Naive thymus-derived CD4-positive, alpha-beta T cell (primary cell): Measurements from ENCODE around the gene MARK2. TPM values are rescaled to one million over a fixed set of nuclear protein-coding genes. Genes with fewer than 3 reads are reported as not detected.

Experiments used
- ATAC-seq: fragments of 150-1000 bp; cut with Tn5 transposase; 2 replicates; pipeline ENCODE4 v1.10.0; 2021; ENCODE audit warnings: mild to moderate bottlenecking, moderate library complexity
- CTCF ChIA-PET: fragments of 350-600 bp; sonication (Branson Sonifier 250); formaldehyde crosslinking; loops from one replicate; lab custom pipeline; 2021; ENCODE audit warnings: antibody characterized with exemption; lab: Charles Lee
- POLR2A ChIA-PET: fragments of 350-600 bp; sonication (Branson Sonifier 250); formaldehyde crosslinking; loops from one replicate; lab custom pipeline; 2021; ENCODE audit warnings: antibody characterized with exemption, inconsistent platforms; lab: Charles Lee
- DNase-seq, 9 donors: peaks; one replicate each; pipeline versions ENCODE4 v3.0.0 to v3.0.0-alpha.2; 2020 to 2022; ENCODE audit warnings: mixed read lengths in 1 of 9
- H3K27ac ChIP-seq: one replicate; pipeline ENCODE4 v1.7.0; 2013; ENCODE audit warnings: mild to moderate bottlenecking, low read depth, low read length, moderate library complexity
- H3K27me3 ChIP-seq, 2 donors: one replicate each; pipeline ENCODE4 v1.7.0; 2013; ENCODE audit warnings: low read length in 2 of 2, mild to moderate bottlenecking in 2 of 2, moderate library complexity in 2 of 2; ENCODE audit not compliant: control insufficient read depth in 2 of 2, insufficient read depth in 2 of 2
- H3K36me3 ChIP-seq, 3 experiments: 1 replicate in 2 of 3; 2 replicates in 1 of 3; pipeline ENCODE4 v1.7.0; 2013; ENCODE audit warnings: low read length in 3 of 3, mild to moderate bottlenecking in 3 of 3, moderate library complexity in 1 of 3; ENCODE audit not compliant: insufficient read depth in 3 of 3, control insufficient read depth in 2 of 3
- H3K4me1 ChIP-seq, 2 donors: one replicate each; pipeline ENCODE4 v1.7.0; 2013; ENCODE audit warnings: low read length in 2 of 2, mild to moderate bottlenecking in 2 of 2, moderate library complexity in 1 of 2; ENCODE audit not compliant: control insufficient read depth in 2 of 2, insufficient read depth in 2 of 2
- H3K4me3 ChIP-seq: 2 replicates; pipeline ENCODE4 v1.7.0; 2013; ENCODE audit warnings: mild to moderate bottlenecking, low read length
- H3K9me3 ChIP-seq, 3 experiments: 1 replicate in 2 of 3; 2 replicates in 1 of 3; pipeline ENCODE4 v1.7.0; 2013; ENCODE audit warnings: low read length in 3 of 3; ENCODE audit not compliant: control insufficient read depth in 2 of 3
- H3K27ac Mint-ChIP-seq, 9 donors: one replicate each; pipeline ENCODE4 v1.8.0; 2020 to 2022; ENCODE audit warnings: mixed read lengths in 9 of 9, mild to moderate bottlenecking in 8 of 9, moderate library complexity in 5 of 9, inconsistent platforms in 2 of 9
- H3K27me3 Mint-ChIP-seq, 5 donors: one replicate each; pipeline ENCODE4 v1.8.0; 2021 to 2022; ENCODE audit warnings: mixed read lengths in 5 of 5, mild to moderate bottlenecking in 1 of 5
- H3K36me3 Mint-ChIP-seq, 5 donors: one replicate each; pipeline ENCODE4 v1.8.0; 2020 to 2022; ENCODE audit warnings: mixed read lengths in 5 of 5, mild to moderate bottlenecking in 3 of 5, inconsistent platforms in 1 of 5
- H3K4me1 Mint-ChIP-seq, 7 donors: one replicate each; pipeline ENCODE4 v1.8.0; 2020 to 2022; ENCODE audit warnings: mixed read lengths in 7 of 7, mild to moderate bottlenecking in 3 of 7, inconsistent platforms in 1 of 7
- H3K4me3 Mint-ChIP-seq, 10 donors: one replicate each; pipeline ENCODE4 v1.8.0; 2020 to 2022; ENCODE audit warnings: mild to moderate bottlenecking in 10 of 10, mixed read lengths in 10 of 10, moderate library complexity in 6 of 10, inconsistent platforms in 2 of 10
- H3K9me3 Mint-ChIP-seq, 11 donors: one replicate each; pipeline ENCODE4 v1.8.0; 2020 to 2022; ENCODE audit warnings: mixed read lengths in 11 of 11, mild to moderate bottlenecking in 4 of 11, inconsistent platforms in 1 of 11, moderate library complexity in 1 of 11
- intact Hi-C, 2 donors: fragments of 100-400 bp; cut with micrococcal nuclease; formaldehyde crosslinking; loops; one replicate each; pipeline ENCODE4 v1.15.1; 2023
- polyA plus RNA-seq, 2 donors: library from polyadenylated mRNA; unstranded; fragments of 300-500 nt; fragmentation: Illumina TruSeq; gene quantifications; one replicate each; pipeline ENCODE4 v1.2.3, GENCODE V29; 2021
- total RNA-seq, 6 experiments: library from RNA in 5 of 6; stranded (reverse) in 5 of 6; gene quantifications; 1 replicate in 5 of 6; 2 replicates in 1 of 6; pipeline ENCODE4 v1.2.3 and lab custom pipeline; 2021 to 2026

The MARK2 gene
- total and polyA plus RNA-seq, 7 experiments from 2014 or later, result 29.4 to 69.1 (median 56.8) TPM

DNA sequence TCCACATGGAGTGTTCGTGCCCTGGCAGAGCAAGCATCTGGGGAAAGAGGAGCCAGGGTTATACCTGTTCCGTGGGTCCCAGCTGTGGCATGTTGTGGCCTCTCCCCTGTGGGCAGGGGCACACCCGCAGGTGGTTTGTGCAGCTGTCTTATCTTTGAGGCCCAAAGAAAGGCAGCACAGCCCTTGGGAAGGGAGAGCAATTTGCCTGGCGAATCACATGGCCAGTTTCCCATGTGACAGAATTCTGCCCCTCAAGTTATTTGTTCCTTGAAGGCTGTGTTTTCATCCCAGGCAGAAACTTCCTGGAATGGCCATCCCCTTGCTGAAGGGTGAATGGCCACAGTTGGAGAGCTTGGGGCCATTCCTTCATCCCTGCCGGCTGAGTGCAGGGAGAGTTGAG lies 119.1 kb downstream of the MARK2 start:
- H3K27ac ChIP-seq, result no peak overlapping the region
- ATAC-seq, result no peak
- peaks cover 0 to 25% of the 10 kb centered on the region in 2 donors for H3K4me1 ChIP-seq
- ChIA-PET CTCF (interaction anchor here (1.4 to 1.6 kb wide), 2 partner anchors 12 to 120 kb away, joined by 3 to 5 read pairs; no protein-coding TSS in a partner anchor), POLR2A (no interaction called here)
- H3K36me3 ChIP-seq, result peaks cover 0 to 37% (median 0%) of the 10 kb centered on the region in 3 experiments
- intact Hi-C loops, result no loop called here
- Mint-ChIP-seq H3K4me1 (peaks cover 0 to 25% (median 11%) of the 10 kb centered on the region in 7 donors), H3K27ac (no peak overlapping the region), H3K4me3 (no peak overlapping the region), H3K36me3 (peaks cover 4 to 24% (median 8%) of the 10 kb centered on the region in 5 donors), H3K9me3 (no peaks in the 10 kb centered on the region), H3K27me3 (no peaks in the 10 kb centered on the region)
- H3K9me3 ChIP-seq, result no peaks in the 10 kb centered on the region
- no peak for DNase-seq
- H3K4me3 ChIP-seq, result no peak overlapping the region
- H3K27me3 ChIP-seq, result no peaks in the 10 kb centered on the region

Other genes starting within 250 kb of the MARK2 start
- gene PLAAT3, start 224.7 kb upstream of the MARK2 start, total RNA-seq, result 10 to 100 TPM in 1 of 5 experiments, 1 to 10 TPM in 3, under 1 TPM in 1; 0.92 to 10.3 (median 2.0) TPM
- gene PLAAT3, start 224.7 kb upstream of the MARK2 start, polyA plus RNA-seq, result 1 to 10 TPM; 1.9 to 4.8 TPM
- gene ATL3, start 167.7 kb upstream of the MARK2 start, total RNA-seq, result 10 to 100 TPM; 25.3 to 33.3 (median 29.5) TPM
- 10 to 100 TPM; 13.8 to 16.7 TPM for gene ATL3, start 167.7 kb upstream of the MARK2 start, polyA plus RNA-seq
- 10 to 100 TPM; 20.8 to 65.7 (median 34.4) TPM for gene RTN3, start 157.6 kb upstream of the MARK2 start, total RNA-seq
- 10 to 100 TPM; 32.6 to 35.2 TPM for gene RTN3, start 157.6 kb upstream of the MARK2 start, polyA plus RNA-seq
- gene ZFTA, start 70.3 kb upstream of the MARK2 start, total RNA-seq, result 1 to 10 TPM; 2.1 to 3.6 (median 2.7) TPM
- gene ZFTA, start 70.3 kb upstream of the MARK2 start, polyA plus RNA-seq, result under 1 TPM; 0.04 to 0.15 TPM
- gene SPINDOC, start 25.7 kb upstream of the MARK2 start, total RNA-seq, result 10 to 100 TPM in 2 of 5 experiments, 1 to 10 TPM in 3; 6.6 to 42.2 (median 9.3) TPM
- under 1 TPM; 0.22 to 0.53 TPM for gene SPINDOC, start 25.7 kb upstream of the MARK2 start, polyA plus RNA-seq
- gene RCOR2, start 78.1 kb downstream of the MARK2 start, total RNA-seq, result under 1 TPM in 1 of 5 experiments, not detected in 4; 0.07 TPM
- not detected for gene RCOR2, start 78.1 kb downstream of the MARK2 start, polyA plus RNA-seq
- 10 to 100 TPM; 21.0 to 39.8 (median 24.8) TPM for gene NAA40, start 99.9 kb downstream of the MARK2 start, total RNA-seq
- gene NAA40, start 99.9 kb downstream of the MARK2 start, polyA plus RNA-seq, result 10 to 100 TPM in 1 of 2 donors, 1 to 10 TPM in 1; 5.1 to 10.3 TPM
- gene COX8A, start 135.5 kb downstream of the MARK2 start, total RNA-seq, result 100 to 1,000 TPM in 4 of 5 experiments, 10 to 100 TPM in 1; 90.9 to 363 (median 105) TPM
- gene COX8A, start 135.5 kb downstream of the MARK2 start, polyA plus RNA-seq, result 100 to 1,000 TPM; 360 to 375 TPM
- gene OTUB1, start 147.3 kb downstream of the MARK2 start, total RNA-seq, result 10 to 100 TPM; 59.4 to 99.0 (median 72.5) TPM
- gene OTUB1, start 147.3 kb downstream of the MARK2 start, polyA plus RNA-seq, result 100 to 1,000 TPM; 117 to 125 TPM
- gene FLRT1, start 196.8 kb downstream of the MARK2 start, total RNA-seq, result not detected
- under 1 TPM; 0.05 to 0.12 TPM for gene FLRT1, start 196.8 kb downstream of the MARK2 start, polyA plus RNA-seq